Panc1 (cell line): Measurements from ENCODE around the gene PIAS4. TPM values are rescaled to one million over a fixed set of nuclear protein-coding genes. Genes with fewer than 3 reads are reported as not detected.

Source experiments
- ATAC-seq: fragments of 200-7000 bp; cut with Tn5 transposase; 2 replicates; pipeline ENCODE4 v1.9.1; 2020; ENCODE audit warnings: mild to moderate bottlenecking, moderate library complexity
- BruUV-seq: library from RNA; stranded (reverse); fragments of 400-500 nt; replicated peaks from 2 replicates; lab custom pipeline; 2021; lab: Mats Ljungman, UMichigan
- CTCF ChIA-PET: fragments of 300-600 bp; sonication (Branson Sonifier 250); formaldehyde crosslinking; loops from one replicate; lab custom pipeline; 2022; ENCODE audit warnings: antibody characterized with exemption; lab: Charles Lee
- POLR2A ChIA-PET: fragments of 300-600 bp; sonication (Branson Sonifier 250); formaldehyde crosslinking; loops from one replicate; lab custom pipeline; 2022; ENCODE audit warnings: antibody characterized with exemption; lab: Charles Lee
- DNase-seq: peaks from one replicate; pipeline ENCODE4 v3.0.0-alpha.2; 2010; ENCODE audit warnings: low read depth, low spot score
- H3K27ac ChIP-seq: 2 replicates; pipeline ENCODE4 v1.5.1; 2011; ENCODE audit warnings: mild to moderate bottlenecking, low read length, inconsistent platforms
- H3K27me3 ChIP-seq: fragments of 200-500 bp; sonication (Bioruptor generic); 2 replicates; pipeline ENCODE4 v1.6.0; 2014; ENCODE audit warnings: low read length, inconsistent platforms; ENCODE audit not compliant: control insufficient read depth, insufficient read depth
- H3K36me3 ChIP-seq: fragments of 200-500 bp; sonication (Bioruptor generic); 2 replicates; pipeline ENCODE4 v1.5.1; 2014; ENCODE audit warnings: inconsistent platforms, mild to moderate bottlenecking, low read length, moderate library complexity; ENCODE audit not compliant: control insufficient read depth, insufficient read depth
- H3K4me1 ChIP-seq: 2 replicates; pipeline ENCODE4 v1.5.1; 2011; ENCODE audit warnings: inconsistent platforms, mild to moderate bottlenecking, low read length, moderate library complexity; ENCODE audit not compliant: control insufficient read depth, insufficient read depth
- H3K4me3 ChIP-seq, 2 experiments: 2 replicates each; pipeline ENCODE4 v1.5.1; 2011 to 2012; ENCODE audit warnings: low read depth in 2 of 2, low read length in 2 of 2, mild to moderate bottlenecking in 2 of 2, inconsistent platforms in 1 of 2, moderate library complexity in 1 of 2
- H3K9me3 ChIP-seq: fragments of 200-500 bp; sonication (Bioruptor generic); 2 replicates; pipeline ENCODE4 v1.5.1; 2014; ENCODE audit warnings: low read depth, mild to moderate bottlenecking, inconsistent platforms, low read length, moderate library complexity; ENCODE audit not compliant: control insufficient read depth, insufficient read depth
- POLR2AphosphoS5 ChIP-seq: IDR thresholded peaks from 2 replicates; pipeline ENCODE4 v1.6.1; 2012; ENCODE audit warnings: mild to moderate bottlenecking, low read depth, low read length, moderate library complexity
- SIN3A ChIP-seq: IDR thresholded peaks from 2 replicates; pipeline ENCODE4 v1.6.1; 2012; ENCODE audit warnings: low read depth, mild to moderate bottlenecking, low read length, moderate library complexity, borderline replicate concordance; ENCODE audit not compliant: insufficient read depth
- TCF7L2 ChIP-seq: IDR thresholded peaks from 2 replicates; pipeline ENCODE4 v1.6.1; 2011; ENCODE audit warnings: mild to moderate bottlenecking, low read depth, low read length, inconsistent platforms
- in situ Hi-C: cut with HindIII; loops from 2 replicates; pipeline ENCODE4 v1.10.0; 2016; ENCODE audit warnings: low sequenced_read_pairs, low pct_unique_long_range_greater_than_20kb
- intact Hi-C: fragments of 100-400 bp; cut with micrococcal nuclease; formaldehyde crosslinking; loops from one replicate; pipeline ENCODE4 v1.10.0; 2022; ENCODE audit not compliant: unreplicated experiment
- total RNA-seq: library from RNA; stranded (reverse); gene quantifications from one replicate; pipeline ENCODE4 v1.2.1, GENCODE V29; 2021; ENCODE audit not compliant: unreplicated experiment
- TF ChIP-seq, protein P1 (sequence below), 2 experiments: IDR thresholded peaks; 2 replicates each; pipeline ENCODE4 v1.6.1; 2011 to 2012; ENCODE audit warnings: low read depth in 2 of 2, control low read depth in 1 of 2, low read length in 1 of 2, mild to moderate bottlenecking in 1 of 2, moderate library complexity in 1 of 2; ENCODE audit not compliant: insufficient read depth in 1 of 2
- TF ChIP-seq, protein P2 (sequence below): fragments of 450-650 bp; IDR thresholded peaks from 2 replicates; pipeline ENCODE4 v1.5.1; 2017; ENCODE audit warnings: mild to moderate bottlenecking

The PIAS4 gene
- total RNA-seq, 1 experiment from 2014 or later = 36.7 TPM

- CTCF ChIA-PET = interaction anchor here (0.7 kb wide), 1 partner anchor 289 kb away, joined by 5 read pairs; the partner anchor contains the start of gene MRPL54
- BruUV-seq = no TSS peak
- Histone ChIP-seq H3K4me1 (peaks cover 21% of the 10 kb centered on the region), H3K27ac (peak overlapping the region; percentile 63), H3K36me3 (no peaks in the 10 kb centered on the region), H3K9me3 (no peaks in the 10 kb centered on the region), H3K4me3 (no peak overlapping the region), H3K27me3 (no peaks in the 10 kb centered on the region)
- intact Hi-C loops (no loop called here), in situ Hi-C loops (no loop called here)
- TF ChIP-seq, protein P1, sequence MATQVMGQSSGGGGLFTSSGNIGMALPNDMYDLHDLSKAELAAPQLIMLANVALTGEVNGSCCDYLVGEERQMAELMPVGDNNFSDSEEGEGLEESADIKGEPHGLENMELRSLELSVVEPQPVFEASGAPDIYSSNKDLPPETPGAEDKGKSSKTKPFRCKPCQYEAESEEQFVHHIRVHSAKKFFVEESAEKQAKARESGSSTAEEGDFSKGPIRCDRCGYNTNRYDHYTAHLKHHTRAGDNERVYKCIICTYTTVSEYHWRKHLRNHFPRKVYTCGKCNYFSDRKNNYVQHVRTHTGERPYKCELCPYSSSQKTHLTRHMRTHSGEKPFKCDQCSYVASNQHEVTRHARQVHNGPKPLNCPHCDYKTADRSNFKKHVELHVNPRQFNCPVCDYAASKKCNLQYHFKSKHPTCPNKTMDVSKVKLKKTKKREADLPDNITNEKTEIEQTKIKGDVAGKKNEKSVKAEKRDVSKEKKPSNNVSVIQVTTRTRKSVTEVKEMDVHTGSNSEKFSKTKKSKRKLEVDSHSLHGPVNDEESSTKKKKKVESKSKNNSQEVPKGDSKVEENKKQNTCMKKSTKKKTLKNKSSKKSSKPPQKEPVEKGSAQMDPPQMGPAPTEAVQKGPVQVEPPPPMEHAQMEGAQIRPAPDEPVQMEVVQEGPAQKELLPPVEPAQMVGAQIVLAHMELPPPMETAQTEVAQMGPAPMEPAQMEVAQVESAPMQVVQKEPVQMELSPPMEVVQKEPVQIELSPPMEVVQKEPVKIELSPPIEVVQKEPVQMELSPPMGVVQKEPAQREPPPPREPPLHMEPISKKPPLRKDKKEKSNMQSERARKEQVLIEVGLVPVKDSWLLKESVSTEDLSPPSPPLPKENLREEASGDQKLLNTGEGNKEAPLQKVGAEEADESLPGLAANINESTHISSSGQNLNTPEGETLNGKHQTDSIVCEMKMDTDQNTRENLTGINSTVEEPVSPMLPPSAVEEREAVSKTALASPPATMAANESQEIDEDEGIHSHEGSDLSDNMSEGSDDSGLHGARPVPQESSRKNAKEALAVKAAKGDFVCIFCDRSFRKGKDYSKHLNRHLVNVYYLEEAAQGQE (IDR thresholded peaks at IDR 0.05; ENCODE audit: insufficient read depth in 1 of 2, low read depth in 2 of 2, low read length in 1 of 2) = no peak
- TF ChIP-seq, protein P2, sequence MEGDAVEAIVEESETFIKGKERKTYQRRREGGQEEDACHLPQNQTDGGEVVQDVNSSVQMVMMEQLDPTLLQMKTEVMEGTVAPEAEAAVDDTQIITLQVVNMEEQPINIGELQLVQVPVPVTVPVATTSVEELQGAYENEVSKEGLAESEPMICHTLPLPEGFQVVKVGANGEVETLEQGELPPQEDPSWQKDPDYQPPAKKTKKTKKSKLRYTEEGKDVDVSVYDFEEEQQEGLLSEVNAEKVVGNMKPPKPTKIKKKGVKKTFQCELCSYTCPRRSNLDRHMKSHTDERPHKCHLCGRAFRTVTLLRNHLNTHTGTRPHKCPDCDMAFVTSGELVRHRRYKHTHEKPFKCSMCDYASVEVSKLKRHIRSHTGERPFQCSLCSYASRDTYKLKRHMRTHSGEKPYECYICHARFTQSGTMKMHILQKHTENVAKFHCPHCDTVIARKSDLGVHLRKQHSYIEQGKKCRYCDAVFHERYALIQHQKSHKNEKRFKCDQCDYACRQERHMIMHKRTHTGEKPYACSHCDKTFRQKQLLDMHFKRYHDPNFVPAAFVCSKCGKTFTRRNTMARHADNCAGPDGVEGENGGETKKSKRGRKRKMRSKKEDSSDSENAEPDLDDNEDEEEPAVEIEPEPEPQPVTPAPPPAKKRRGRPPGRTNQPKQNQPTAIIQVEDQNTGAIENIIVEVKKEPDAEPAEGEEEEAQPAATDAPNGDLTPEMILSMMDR = no peak
- no peak for TF ChIP-seq SIN3A
- TF ChIP-seq TCF7L2 = no peak
- TF ChIP-seq POLR2AphosphoS5 = no peak
- ATAC-seq (peak; percentile 31; the same call in 1 of the 2 replicates), DNase-seq (no peak)
- POLR2A ChIA-PET = interaction anchor here (0.7 kb wide), 1 partner anchor 120 kb away, joined by 12 read pairs; no protein-coding TSS in a partner anchor
Observed at GRCh38 chr19:4051175-4052101, 43.9 kb downstream of the PIAS4 start.

- no peaks in the 10 kb centered on the region for H3K36me3 ChIP-seq
- ChIA-PET CTCF (interaction anchor here (0.7 kb wide), 1 partner anchor 290 kb away, joined by 5 read pairs; the partner anchor contains the start of gene MRPL54), POLR2A (no interaction called here)
- intact Hi-C loops = no loop called here
- H3K27ac ChIP-seq = peak overlapping the region; percentile 63
- H3K4me1 ChIP-seq = peaks cover 21% of the 10 kb centered on the region
- in situ Hi-C loops = no loop called here
- no peak overlapping the region for H3K4me3 ChIP-seq
- DNase-seq (no peak), ATAC-seq (peak; percentile 65)
- H3K9me3 ChIP-seq = no peaks in the 10 kb centered on the region
- no peaks in the 10 kb centered on the region for H3K27me3 ChIP-seq
- TF ChIP-seq TCF7L2 = no peak
- TF ChIP-seq SIN3A = no peak
- TF ChIP-seq, protein P1 (IDR thresholded peaks at IDR 0.05; ENCODE audit: insufficient read depth in 1 of 2, low read depth in 2 of 2, low read length in 1 of 2) = no peak
- no peak for TF ChIP-seq POLR2AphosphoS5
- TF ChIP-seq, protein P2 = no peak
- no TSS peak for BruUV-seq
Observed at GRCh38 chr19:4052114-4052992, 44.8 kb downstream of the PIAS4 start.
